GM12878 (cell line): Measurements from ENCODE around the gene TUBA4B. TPM values are rescaled to one million over a fixed set of nuclear protein-coding genes. Genes with fewer than 3 reads are reported as not detected.

Experiments used
- ATAC-seq: fragments of 200-7000 bp; cut with Tn5 transposase; 3 replicates; pipeline ENCODE4 v1.9.1; 2020; ENCODE audit warnings: mild to moderate bottlenecking, moderate library complexity
- BruUV-seq: library from RNA; stranded (reverse); fragments of 400-500 nt; replicated peaks from 2 replicates; lab custom pipeline; 2021; lab: Mats Ljungman, UMichigan
- CTCF ChIA-PET: fragments of 300-600 bp; sonication (Branson Sonifier 250); formaldehyde crosslinking; extraction: SDS; loops from one replicate; lab custom pipeline; 2021; ENCODE audit warnings: inconsistent platforms; lab: Yijun Ruan, JAX
- POLR2A ChIA-PET: fragments of 350-600 bp; formaldehyde crosslinking; extraction: SDS; loops from one replicate; lab custom pipeline; 2021; ENCODE audit warnings: inconsistent platforms; lab: Charles Lee
- RAD21 ChIA-PET: fragments of 300-600 bp; sonication (Branson Sonifier 250); formaldehyde crosslinking; loops from one replicate; lab custom pipeline; 2023; ENCODE audit warnings: antibody characterized with exemption; ENCODE audit not compliant: unreplicated experiment; lab: Charles Lee
- SMC1A ChIA-PET: fragments of 300-600 bp; sonication (Branson Sonifier 250); formaldehyde crosslinking; loops from one replicate; lab custom pipeline; 2023; ENCODE audit not compliant: unreplicated experiment, uncharacterized antibody; lab: Charles Lee
- DNase-seq: peaks from one replicate; pipeline ENCODE4 v3.0.0-alpha.2; 2011; ENCODE audit warnings: low read depth, low spot score
- FAIRE-seq: peaks from 3 replicates; lab custom pipeline; 2011; peaks lifted over from hg19 to GRCh38; lab: Jason Lieb, UNC
- H2AFZ ChIP-seq: 2 replicates; pipeline ENCODE4 v1.6.0; 2011; ENCODE audit warnings: low read depth, low read length, control low read depth; ENCODE audit not compliant: control insufficient read depth
- H3K27ac ChIP-seq: 2 replicates; pipeline ENCODE4 v1.5.1; 2011; ENCODE audit warnings: control low read depth; ENCODE audit not compliant: control insufficient read depth, insufficient read depth
- H3K27me3 ChIP-seq, 2 experiments: replicated peaks in 1 of 2; 2 replicates each; pipeline versions ENCODE4 v1.6.0 to v1.6.1; 2011; ENCODE audit warnings: low read length in 1 of 2; ENCODE audit not compliant: control insufficient read depth in 2 of 2, insufficient read depth in 2 of 2
- H3K36me3 ChIP-seq, 2 experiments: 2 replicates each; pipeline ENCODE4 v1.5.1; 2011; ENCODE audit warnings: low read length in 1 of 2; ENCODE audit not compliant: control insufficient read depth in 2 of 2, insufficient read depth in 2 of 2
- H3K4me1 ChIP-seq: 2 replicates; pipeline ENCODE4 v1.6.1; 2011; ENCODE audit warnings: mild to moderate bottlenecking, low read length, moderate library complexity, mixed read lengths; ENCODE audit not compliant: control insufficient read depth, insufficient read depth
- H3K4me2 ChIP-seq: 2 replicates; pipeline ENCODE4 v1.6.0; 2011; ENCODE audit warnings: control low read depth; ENCODE audit not compliant: control insufficient read depth, insufficient read depth
- H3K4me3 ChIP-seq: fragments of 200-600 bp; sonication (generic); 2 replicates; pipeline ENCODE4 v1.5.1; 2016
- H3K79me2 ChIP-seq: 2 replicates; pipeline ENCODE4 v1.6.0; 2011; ENCODE audit warnings: low read length; ENCODE audit not compliant: control insufficient read depth, insufficient read depth
- H3K9ac ChIP-seq: 2 replicates; pipeline ENCODE4 v1.8.0; 2011; ENCODE audit warnings: low read length, control low read depth, mixed read lengths; ENCODE audit not compliant: control insufficient read depth, insufficient read depth
- H3K9me3 ChIP-seq: replicated peaks from 3 replicates; pipeline ENCODE4 v1.5.1; 2011; ENCODE audit warnings: mild to moderate bottlenecking, low read length; ENCODE audit not compliant: control insufficient read depth, insufficient read depth
- H4K20me1 ChIP-seq: 2 replicates; pipeline ENCODE4 v1.6.0; 2011; ENCODE audit not compliant: control insufficient read depth, insufficient read depth
- CHD2 ChIP-seq: IDR thresholded peaks from 2 replicates; pipeline ENCODE4 v1.6.1; 2011; ENCODE audit warnings: low read depth, low read length, improper control_type of control experiment, borderline replicate concordance
- GABPA ChIP-seq: IDR thresholded peaks from 2 replicates; pipeline ENCODE4 v1.6.1; 2014; ENCODE audit warnings: antibody characterized with exemption, low read depth, mild to moderate bottlenecking, inconsistent platforms
- KDM1A ChIP-seq: fragments of 200-600 bp; sonication (generic); IDR thresholded peaks from 2 replicates; pipeline ENCODE4 v1.6.1; 2016; ENCODE audit warnings: borderline replicate concordance
- MYC ChIP-seq: IDR thresholded peaks from 2 replicates; pipeline ENCODE4 v1.6.1; 2011; ENCODE audit warnings: mild to moderate bottlenecking, low read length, moderate library complexity, inconsistent platforms; ENCODE audit not compliant: insufficient read depth, insufficient replicate concordance, insufficient read length, severe bottlenecking
- PAX5 ChIP-seq: IDR thresholded peaks from 2 replicates; pipeline ENCODE4 v1.6.1; 2011; ENCODE audit warnings: low read depth, low read length, borderline replicate concordance
- RAD51 ChIP-seq: fragments of 450-650 bp; IDR thresholded peaks from 2 replicates; pipeline ENCODE4 v1.6.1; 2016; ENCODE audit warnings: moderate library complexity, mild to moderate bottlenecking, inconsistent platforms
- TBL1XR1 ChIP-seq: IDR thresholded peaks from 2 replicates; pipeline ENCODE4 v1.6.1; 2012; ENCODE audit warnings: low read depth, low read length, improper control_type of control experiment
- TCF12 ChIP-seq: IDR thresholded peaks from 2 replicates; pipeline ENCODE4 v1.6.1; 2011; ENCODE audit warnings: low read depth, mild to moderate bottlenecking, low read length
- YY1 ChIP-seq: IDR thresholded peaks from 2 replicates; pipeline ENCODE4 v1.6.1; 2011; ENCODE audit warnings: low read depth, mild to moderate bottlenecking, low read length
- ZBED1 ChIP-seq: IDR thresholded peaks from 2 replicates; pipeline ENCODE4 v1.6.1; 2016; ENCODE audit warnings: borderline replicate concordance
- WGBS: methylation state at CpG from one replicate; pipeline ENCODE4 v1.1.6; 2016; ENCODE audit warnings: low lambda C conversion rate; ENCODE audit not compliant: insufficient replicate concordance, insufficient coverage; ENCODE audit errors: missing lambda C conversion rate; 5-methylcytosine and 5-hydroxymethylcytosine counted together
- in situ Hi-C: fragments of 300-500 bp; cut with MboI; formaldehyde crosslinking; loops from 9 replicates; pipeline ENCODE4 v1.14.3; 2018; ENCODE audit warnings: mixed read lengths
- intact Hi-C: fragments of 100-400 bp; cut with micrococcal nuclease; formaldehyde crosslinking; loops from one replicate; pipeline ENCODE4 v1.14.2; 2022; ENCODE audit not compliant: unreplicated experiment
- polyA plus RNA-seq, 11 experiments: library from polyadenylated mRNA; depleted of rRNA in 4 of 11; unstranded in 6 of 11; stranded (reverse) in 5 of 11; fragments of >200 nt; fragmentation: Nextera tagmentation in 4 of 11; fragmentation: Illumina TruSeq in 1 of 11; extraction: Ambion mirVana in 4 of 11; extraction: Trizol in 1 of 11; gene quantifications; 1 replicate in 1 of 11; 2 replicates in 10 of 11; pipeline versions ENCODE4 v1.2.1 to v1.2.3, GENCODE V29; 2011 to 2016; ENCODE audit warnings: inconsistent platforms in 2 of 11, missing spikeins in 2 of 11, low read depth in 1 of 11
- total RNA-seq, 4 experiments: library from RNA; depleted of rRNA in 3 of 4; stranded (reverse); fragments of >200 nt in 3 of 4; fragmentation: Illumina TruSeq in 1 of 4; extraction: Trizol in 1 of 4; gene quantifications; 2 replicates each; pipeline versions ENCODE4 v1.2.1 to v1.2.3, GENCODE V29; 2013 to 2021
- TF ChIP-seq, protein P1 (sequence below): fragments of 450-650 bp; formaldehyde crosslinking; IDR thresholded peaks from 2 replicates; pipeline ENCODE4 v1.4.0; 2020; ENCODE audit warnings: mild to moderate bottlenecking, moderate library complexity
- TF ChIP-seq, protein P2 (sequence below): IDR thresholded peaks from 2 replicates; pipeline ENCODE4 v1.6.1; 2012; ENCODE audit warnings: mild to moderate bottlenecking, low read depth, low read length

Gene TUBA4B
- total and polyA plus RNA-seq, 10 of the 15 experiments (the other 5 are each of a cell fraction or from before 2014, with no cell fraction given), result 0.07 TPM; not detected in 9

DNA sequence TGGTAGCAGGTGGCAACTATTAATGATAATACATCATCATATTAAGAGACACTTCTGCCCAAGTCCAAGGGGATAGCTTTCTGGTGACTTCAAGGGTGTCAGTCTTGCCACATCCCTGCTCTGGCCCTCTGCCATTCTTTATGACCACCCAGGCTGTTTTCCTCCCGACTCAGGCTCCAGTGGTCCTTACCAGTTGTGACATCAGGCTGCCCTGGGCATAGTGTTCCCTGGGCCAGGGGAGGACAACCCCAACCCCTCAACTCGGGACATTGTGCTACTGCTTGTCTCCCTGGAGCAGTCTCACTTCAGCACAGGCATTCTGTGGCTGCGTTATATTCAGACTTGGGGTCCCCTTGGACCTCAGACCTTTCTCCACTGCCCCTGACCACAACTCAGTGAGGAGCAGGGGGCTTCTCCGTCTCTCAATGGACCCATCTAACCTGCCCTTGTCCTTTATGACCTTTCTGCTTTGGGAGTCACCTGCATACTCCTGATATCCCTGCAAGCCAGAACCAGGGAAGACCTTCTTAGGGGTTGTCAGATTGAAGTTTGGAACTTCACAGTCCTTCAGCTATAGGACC lies 39.0 kb downstream of the TUBA4B start:
- no peak overlapping the region for H3K4me2 ChIP-seq
- no TSS peak for BruUV-seq
- H3K4me1 ChIP-seq, result peaks cover 8% of the 10 kb centered on the region
- no peak for FAIRE-seq
- TF ChIP-seq ZBED1 (no peak), KDM1A (no peak), PAX5 (no peak), GABPA (no peak), YY1 (no peak), TBL1XR1 (no peak), CHD2 (no peak), RAD51 (no peak), TCF12 (no peak), MYC (no peak)
- TF ChIP-seq, protein P1, sequence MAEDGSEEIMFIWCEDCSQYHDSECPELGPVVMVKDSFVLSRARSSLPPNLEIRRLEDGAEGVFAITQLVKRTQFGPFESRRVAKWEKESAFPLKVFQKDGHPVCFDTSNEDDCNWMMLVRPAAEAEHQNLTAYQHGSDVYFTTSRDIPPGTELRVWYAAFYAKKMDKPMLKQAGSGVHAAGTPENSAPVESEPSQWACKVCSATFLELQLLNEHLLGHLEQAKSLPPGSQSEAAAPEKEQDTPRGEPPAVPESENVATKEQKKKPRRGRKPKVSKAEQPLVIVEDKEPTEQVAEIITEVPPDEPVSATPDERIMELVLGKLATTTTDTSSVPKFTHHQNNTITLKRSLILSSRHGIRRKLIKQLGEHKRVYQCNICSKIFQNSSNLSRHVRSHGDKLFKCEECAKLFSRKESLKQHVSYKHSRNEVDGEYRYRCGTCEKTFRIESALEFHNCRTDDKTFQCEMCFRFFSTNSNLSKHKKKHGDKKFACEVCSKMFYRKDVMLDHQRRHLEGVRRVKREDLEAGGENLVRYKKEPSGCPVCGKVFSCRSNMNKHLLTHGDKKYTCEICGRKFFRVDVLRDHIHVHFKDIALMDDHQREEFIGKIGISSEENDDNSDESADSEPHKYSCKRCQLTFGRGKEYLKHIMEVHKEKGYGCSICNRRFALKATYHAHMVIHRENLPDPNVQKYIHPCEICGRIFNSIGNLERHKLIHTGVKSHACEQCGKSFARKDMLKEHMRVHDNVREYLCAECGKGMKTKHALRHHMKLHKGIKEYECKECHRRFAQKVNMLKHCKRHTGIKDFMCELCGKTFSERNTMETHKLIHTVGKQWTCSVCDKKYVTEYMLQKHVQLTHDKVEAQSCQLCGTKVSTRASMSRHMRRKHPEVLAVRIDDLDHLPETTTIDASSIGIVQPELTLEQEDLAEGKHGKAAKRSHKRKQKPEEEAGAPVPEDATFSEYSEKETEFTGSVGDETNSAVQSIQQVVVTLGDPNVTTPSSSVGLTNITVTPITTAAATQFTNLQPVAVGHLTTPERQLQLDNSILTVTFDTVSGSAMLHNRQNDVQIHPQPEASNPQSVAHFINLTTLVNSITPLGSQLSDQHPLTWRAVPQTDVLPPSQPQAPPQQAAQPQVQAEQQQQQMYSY, result no peak
- TF ChIP-seq, protein P2, sequence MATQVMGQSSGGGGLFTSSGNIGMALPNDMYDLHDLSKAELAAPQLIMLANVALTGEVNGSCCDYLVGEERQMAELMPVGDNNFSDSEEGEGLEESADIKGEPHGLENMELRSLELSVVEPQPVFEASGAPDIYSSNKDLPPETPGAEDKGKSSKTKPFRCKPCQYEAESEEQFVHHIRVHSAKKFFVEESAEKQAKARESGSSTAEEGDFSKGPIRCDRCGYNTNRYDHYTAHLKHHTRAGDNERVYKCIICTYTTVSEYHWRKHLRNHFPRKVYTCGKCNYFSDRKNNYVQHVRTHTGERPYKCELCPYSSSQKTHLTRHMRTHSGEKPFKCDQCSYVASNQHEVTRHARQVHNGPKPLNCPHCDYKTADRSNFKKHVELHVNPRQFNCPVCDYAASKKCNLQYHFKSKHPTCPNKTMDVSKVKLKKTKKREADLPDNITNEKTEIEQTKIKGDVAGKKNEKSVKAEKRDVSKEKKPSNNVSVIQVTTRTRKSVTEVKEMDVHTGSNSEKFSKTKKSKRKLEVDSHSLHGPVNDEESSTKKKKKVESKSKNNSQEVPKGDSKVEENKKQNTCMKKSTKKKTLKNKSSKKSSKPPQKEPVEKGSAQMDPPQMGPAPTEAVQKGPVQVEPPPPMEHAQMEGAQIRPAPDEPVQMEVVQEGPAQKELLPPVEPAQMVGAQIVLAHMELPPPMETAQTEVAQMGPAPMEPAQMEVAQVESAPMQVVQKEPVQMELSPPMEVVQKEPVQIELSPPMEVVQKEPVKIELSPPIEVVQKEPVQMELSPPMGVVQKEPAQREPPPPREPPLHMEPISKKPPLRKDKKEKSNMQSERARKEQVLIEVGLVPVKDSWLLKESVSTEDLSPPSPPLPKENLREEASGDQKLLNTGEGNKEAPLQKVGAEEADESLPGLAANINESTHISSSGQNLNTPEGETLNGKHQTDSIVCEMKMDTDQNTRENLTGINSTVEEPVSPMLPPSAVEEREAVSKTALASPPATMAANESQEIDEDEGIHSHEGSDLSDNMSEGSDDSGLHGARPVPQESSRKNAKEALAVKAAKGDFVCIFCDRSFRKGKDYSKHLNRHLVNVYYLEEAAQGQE, result no peak
- TF ChIP-seq, all 136 proteins: peak for 0
- 36% methylated on average over 4 of the region's 4 CpGs for WGBS
- Histone ChIP-seq H3K27me3 (peaks cover 0 to 3% of the 10 kb centered on the region in 2 experiments; a peak in 2 of 4 replicates), H3K79me2 (no peaks in the 10 kb centered on the region), H3K4me3 (no peak overlapping the region), H4K20me1 (no peaks in the 10 kb centered on the region), H3K36me3 (no peaks in the 10 kb centered on the region), H3K27ac (no peak overlapping the region), H3K9ac (no peak overlapping the region), H2AFZ (no peak overlapping the region), H3K9me3 (no peaks in the 10 kb centered on the region)
- SMC1A ChIA-PET, result interaction anchor here (0.5 to 6.0 kb wide), 3 partner anchors 12 to 137 kb away, joined by 3 to 96 read pairs (median 5); partner anchors contain the start of gene DNAJB2
- ATAC-seq, result no peak
- no peak for DNase-seq
- RAD21 ChIA-PET, result interaction anchor here (1.6 to 6.5 kb wide), 2 partner anchors 13 to 38 kb away, joined by 5 to 78 read pairs; partner anchors contain the start of genes DNAJB2 and TUBA4A
- CTCF ChIA-PET, result interaction anchor here (0.7 to 6.7 kb wide), 5 partner anchors 13 to 132 kb away, joined by 3 to 257 read pairs (median 4); partner anchors contain the start of gene DNAJB2
- intact Hi-C loops, result no loop called here
- in situ Hi-C loops, result no loop called here
- POLR2A ChIA-PET, result interaction anchor here (0.5 to 1.3 kb wide), 3 partner anchors 34 to 100 kb away, joined by 3 to 4 read pairs (median 4); partner anchors contain the start of gene TUBA4B
